Limb (tissue), 2 donors: ENCODE data around the gene DEPDC4.

Experiments
- DNase-seq, 2 donors: peaks; one replicate each; pipeline ENCODE4 v3.0.0-alpha.2; 2016; ENCODE audit errors: extremely low spot score in 2 of 2

Gene DEPDC4

GRCh38 chr12:100214518-100214917 lies 52.4 kb downstream of the DEPDC4 start:
- DNase-seq, result no peak

GRCh38 chr12:100213016-100213891 lies 53.6 kb downstream of the DEPDC4 start:
- no peak for DNase-seq

GRCh38 chr12:100211698-100212097 lies 55.2 kb downstream of the DEPDC4 start:
- no peak for DNase-seq

- no peak for DNase-seq
Measured at GRCh38 chr12:100208834-100209233, 58.0 kb downstream of the DEPDC4 start.

GRCh38 chr12:100207311-100207710 lies 59.6 kb downstream of the DEPDC4 start:
- DNase-seq, result no peak

- no peak for DNase-seq
Measured at GRCh38 chr12:100201604-100202423, 65.1 kb downstream of the DEPDC4 start.

GRCh38 chr12:100200463-100201181 lies 66.3 kb downstream of the DEPDC4 start, which contains the start of gene ACTR6:
ACTR6 (plus strand) TSS chr12:100200815; CDS start chr12:100200852, 37 bp downstream.
- peak; percentile 95 to 97 for DNase-seq

- DNase-seq, result peak in 1 of 2 donors; percentile 63
Measured at GRCh38 chr12:100199347-100200149, 67.3 kb downstream of the DEPDC4 start.

GRCh38 chr12:100199023-100199346 lies 67.9 kb downstream of the DEPDC4 start:
- no peak for DNase-seq

- no peak for DNase-seq
Measured at GRCh38 chr12:100197486-100197885, 69.4 kb downstream of the DEPDC4 start.

- no peak for DNase-seq
Measured at GRCh38 chr12:100193085-100193484, 73.8 kb downstream of the DEPDC4 start.
